ENCODE data around the gene ZNF536.

The ZNF536 gene

DNA sequence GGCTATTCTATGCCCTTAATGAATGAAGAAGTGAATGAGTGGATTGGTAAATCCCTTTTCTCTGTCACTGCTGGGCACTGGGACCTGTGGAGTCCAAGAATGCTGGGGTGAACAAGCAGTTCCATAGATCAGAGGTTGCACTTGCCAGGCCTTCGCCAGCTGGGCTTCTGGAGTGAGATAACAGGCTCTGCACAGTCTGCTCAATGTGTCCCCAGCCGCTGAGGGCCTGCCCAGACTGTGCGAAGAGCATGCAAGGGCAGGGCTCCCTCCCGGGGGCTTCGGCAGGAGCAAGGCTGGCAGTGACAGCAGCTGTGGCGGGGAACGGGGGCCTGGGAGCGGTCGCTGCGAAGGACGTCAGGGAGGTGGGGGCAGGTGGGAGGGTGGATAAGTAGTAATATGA lies 51.3 kb downstream of the ZNF536 start:
- H3K4me3 ChIP-seq (ENCODE audit: low read depth, low read length): no peak overlapping the region
- TF ChIP-seq, protein P1, sequence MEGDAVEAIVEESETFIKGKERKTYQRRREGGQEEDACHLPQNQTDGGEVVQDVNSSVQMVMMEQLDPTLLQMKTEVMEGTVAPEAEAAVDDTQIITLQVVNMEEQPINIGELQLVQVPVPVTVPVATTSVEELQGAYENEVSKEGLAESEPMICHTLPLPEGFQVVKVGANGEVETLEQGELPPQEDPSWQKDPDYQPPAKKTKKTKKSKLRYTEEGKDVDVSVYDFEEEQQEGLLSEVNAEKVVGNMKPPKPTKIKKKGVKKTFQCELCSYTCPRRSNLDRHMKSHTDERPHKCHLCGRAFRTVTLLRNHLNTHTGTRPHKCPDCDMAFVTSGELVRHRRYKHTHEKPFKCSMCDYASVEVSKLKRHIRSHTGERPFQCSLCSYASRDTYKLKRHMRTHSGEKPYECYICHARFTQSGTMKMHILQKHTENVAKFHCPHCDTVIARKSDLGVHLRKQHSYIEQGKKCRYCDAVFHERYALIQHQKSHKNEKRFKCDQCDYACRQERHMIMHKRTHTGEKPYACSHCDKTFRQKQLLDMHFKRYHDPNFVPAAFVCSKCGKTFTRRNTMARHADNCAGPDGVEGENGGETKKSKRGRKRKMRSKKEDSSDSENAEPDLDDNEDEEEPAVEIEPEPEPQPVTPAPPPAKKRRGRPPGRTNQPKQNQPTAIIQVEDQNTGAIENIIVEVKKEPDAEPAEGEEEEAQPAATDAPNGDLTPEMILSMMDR (IDR thresholded peaks at IDR 0.05; ENCODE audit: low read depth, low read length, missing control alignments): no peak
- no peak for DNase-seq (ENCODE audit: low read depth)

DNA sequence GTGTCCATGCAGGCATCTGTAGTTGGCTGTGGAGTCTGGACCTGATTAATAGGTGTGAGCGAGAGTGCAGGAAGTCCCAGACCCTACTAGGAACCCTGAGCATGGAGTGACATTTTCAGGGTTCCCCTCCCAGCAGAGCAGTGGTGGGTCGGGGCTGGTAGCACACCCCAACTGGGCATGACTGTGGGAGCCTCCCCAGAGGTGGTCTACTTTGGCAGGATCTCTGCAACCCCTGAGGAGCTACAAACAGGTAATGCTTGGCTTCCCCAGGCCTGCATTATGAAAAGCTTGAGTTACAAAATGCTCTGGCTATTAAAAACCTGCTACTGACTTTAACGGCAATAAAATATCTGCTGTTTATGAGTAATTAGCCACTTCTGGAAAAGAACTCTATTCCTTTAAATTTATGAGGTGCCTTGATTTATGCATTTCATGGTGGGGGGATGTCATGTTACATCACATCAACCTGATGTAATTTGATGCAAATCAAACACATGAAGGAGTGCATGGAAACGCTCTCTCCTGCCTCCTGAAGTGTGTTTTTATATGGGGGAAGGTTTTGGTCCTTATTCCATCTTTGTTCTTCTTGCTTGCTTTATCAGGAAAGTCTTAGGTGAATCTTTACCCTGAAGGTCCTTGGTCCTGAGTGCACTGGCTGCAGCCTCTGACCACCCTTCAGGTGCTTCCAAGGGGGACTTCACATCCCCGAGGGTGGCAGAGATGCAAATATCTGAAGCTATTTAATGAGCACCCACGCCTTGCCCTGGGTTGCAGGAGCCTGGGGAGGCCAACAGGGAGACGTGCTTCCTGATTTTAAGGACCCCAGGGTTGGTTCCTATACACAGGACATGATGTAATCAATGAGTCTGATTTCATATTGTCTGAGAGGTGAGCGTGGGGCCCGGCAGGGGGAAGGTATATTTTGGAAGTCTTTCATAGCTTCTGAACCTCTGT lies 54.0 kb downstream of the ZNF536 start:
- TF ChIP-seq, protein P1 (IDR thresholded peaks at IDR 0.05; ENCODE audit: low read depth, low read length, missing control alignments): no peak
- H3K4me3 ChIP-seq (ENCODE audit: low read depth, low read length): no peak overlapping the region
- no peak for DNase-seq (ENCODE audit: low read depth)

DNA sequence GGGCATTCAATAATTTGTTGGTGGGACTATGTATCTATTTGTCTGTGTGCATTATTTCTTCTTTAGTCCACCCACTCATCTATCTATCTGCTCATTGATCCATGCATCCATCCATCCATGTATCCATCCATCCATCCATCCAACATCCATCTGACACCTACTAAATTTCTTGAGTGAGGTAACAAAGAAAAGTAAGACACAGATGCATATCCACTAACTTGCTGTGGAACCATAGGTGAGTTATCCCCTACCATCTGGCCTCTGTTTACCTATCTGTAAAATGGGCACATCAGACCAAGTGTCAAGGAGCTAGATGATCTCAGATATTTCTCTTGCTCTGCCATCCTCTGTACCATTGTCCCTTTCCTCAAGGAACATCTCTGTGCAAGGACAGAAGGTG lies 54.7 kb downstream of the ZNF536 start:
- no peak overlapping the region for H3K4me3 ChIP-seq (ENCODE audit: low read depth, low read length)
- DNase-seq (ENCODE audit: low read depth): no peak
- TF ChIP-seq, protein P1 (IDR thresholded peaks at IDR 0.05; ENCODE audit: low read depth, low read length, missing control alignments): no peak

DNA sequence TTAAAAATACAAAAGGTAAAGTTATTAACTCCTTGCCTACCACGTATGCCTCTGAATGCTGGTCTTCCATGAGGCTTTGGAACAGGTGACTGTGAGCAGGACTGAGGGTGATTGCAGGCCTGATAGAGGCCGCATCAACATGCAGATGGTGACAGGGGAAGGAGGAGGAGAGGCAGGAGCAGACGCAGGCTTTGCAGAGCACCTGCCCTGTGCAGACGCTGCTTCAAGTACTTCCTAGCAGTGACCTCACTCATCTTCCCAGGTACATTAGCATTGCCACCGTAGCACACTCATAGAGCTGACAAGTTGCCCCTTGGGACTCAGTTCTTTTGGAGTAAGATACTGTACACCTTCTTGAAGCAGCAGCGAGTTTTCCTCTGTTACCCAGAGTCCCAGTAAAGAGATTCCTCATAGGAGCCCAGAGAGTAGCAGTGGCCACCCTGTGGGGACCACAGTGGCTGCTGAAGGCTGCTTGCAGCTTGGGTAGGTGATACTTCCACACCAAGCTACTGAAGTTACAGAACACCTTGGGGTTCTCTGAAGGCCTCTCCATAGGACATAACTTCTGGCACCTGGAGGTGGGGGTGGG lies 56.0 kb downstream of the ZNF536 start:
- no peak overlapping the region for H3K4me3 ChIP-seq (ENCODE audit: low read depth, low read length)
- TF ChIP-seq, protein P1 (IDR thresholded peaks at IDR 0.05; ENCODE audit: low read depth, low read length, missing control alignments): no peak
- no peak for DNase-seq (ENCODE audit: low read depth)

DNA sequence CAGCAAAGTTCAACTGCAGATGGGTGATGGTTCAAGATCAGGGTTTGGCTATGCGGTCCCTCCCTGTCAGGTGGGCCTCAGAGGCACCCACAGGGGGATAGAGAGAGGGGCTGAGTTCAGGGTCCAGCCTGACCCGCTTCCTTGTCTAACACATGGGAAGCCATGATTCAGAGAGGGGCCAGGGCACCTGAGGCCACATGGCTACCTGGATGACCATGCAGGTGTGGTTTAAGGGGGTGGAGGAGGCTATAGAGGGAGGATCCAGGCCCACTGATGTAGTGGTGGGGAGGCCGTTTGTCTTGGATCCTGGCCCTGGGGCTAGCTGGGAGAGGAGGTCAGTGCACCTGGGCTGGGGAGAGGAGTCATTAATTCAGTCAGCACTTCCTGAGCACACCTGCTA lies 56.7 kb downstream of the ZNF536 start:
- no peak overlapping the region for H3K4me3 ChIP-seq (ENCODE audit: low read depth, low read length)
- TF ChIP-seq, protein P1 (IDR thresholded peaks at IDR 0.05; ENCODE audit: low read depth, low read length, missing control alignments): no peak
- no peak for DNase-seq (ENCODE audit: low read depth)

DNA sequence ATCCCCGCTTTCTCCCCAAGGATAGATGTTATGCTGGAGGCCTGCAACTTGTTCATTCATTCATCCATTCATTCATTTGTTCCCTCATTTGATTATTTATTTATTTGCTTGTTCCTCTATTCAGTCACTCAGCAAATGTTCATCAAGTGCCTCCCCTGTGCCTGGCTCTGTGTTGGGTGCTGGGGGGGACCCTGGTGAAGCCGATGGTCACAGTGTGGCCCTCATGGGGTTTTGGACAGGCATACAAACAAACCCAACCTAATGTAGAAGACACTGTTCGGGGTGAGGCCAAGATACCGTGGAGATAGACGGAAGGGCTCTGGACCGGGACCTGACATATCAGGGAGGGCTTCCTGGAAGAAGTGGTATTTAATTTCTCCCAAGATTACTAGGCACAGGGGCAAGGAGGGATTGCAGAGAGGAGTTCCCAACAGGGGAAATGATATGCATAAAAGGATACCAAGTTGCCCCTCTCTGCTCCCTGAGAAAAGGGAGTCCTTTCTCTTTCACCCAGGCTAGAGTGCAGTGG lies 58.1 kb downstream of the ZNF536 start:
- H3K4me3 ChIP-seq (ENCODE audit: low read depth, low read length): no peak overlapping the region
- DNase-seq (ENCODE audit: low read depth): no peak
- TF ChIP-seq, protein P1 (IDR thresholded peaks at IDR 0.05; ENCODE audit: low read depth, low read length, missing control alignments): no peak

Data from GM12864 (cell line).